C4-2B (cell line): ENCODE data around the gene BOLL.

Source experiments
- ZFX ChIP-seq: fragments of 450-650 bp; IDR thresholded peaks from 2 replicates; pipeline ENCODE4 v1.6.1; 2017
- TF ChIP-seq, protein P1 (sequence below): fragments of 450-650 bp; conservative IDR thresholded peaks from 2 replicates; pipeline ENCODE4 v1.5.1; 2017; ENCODE audit warnings: mild to moderate bottlenecking

- TF ChIP-seq, protein P1, sequence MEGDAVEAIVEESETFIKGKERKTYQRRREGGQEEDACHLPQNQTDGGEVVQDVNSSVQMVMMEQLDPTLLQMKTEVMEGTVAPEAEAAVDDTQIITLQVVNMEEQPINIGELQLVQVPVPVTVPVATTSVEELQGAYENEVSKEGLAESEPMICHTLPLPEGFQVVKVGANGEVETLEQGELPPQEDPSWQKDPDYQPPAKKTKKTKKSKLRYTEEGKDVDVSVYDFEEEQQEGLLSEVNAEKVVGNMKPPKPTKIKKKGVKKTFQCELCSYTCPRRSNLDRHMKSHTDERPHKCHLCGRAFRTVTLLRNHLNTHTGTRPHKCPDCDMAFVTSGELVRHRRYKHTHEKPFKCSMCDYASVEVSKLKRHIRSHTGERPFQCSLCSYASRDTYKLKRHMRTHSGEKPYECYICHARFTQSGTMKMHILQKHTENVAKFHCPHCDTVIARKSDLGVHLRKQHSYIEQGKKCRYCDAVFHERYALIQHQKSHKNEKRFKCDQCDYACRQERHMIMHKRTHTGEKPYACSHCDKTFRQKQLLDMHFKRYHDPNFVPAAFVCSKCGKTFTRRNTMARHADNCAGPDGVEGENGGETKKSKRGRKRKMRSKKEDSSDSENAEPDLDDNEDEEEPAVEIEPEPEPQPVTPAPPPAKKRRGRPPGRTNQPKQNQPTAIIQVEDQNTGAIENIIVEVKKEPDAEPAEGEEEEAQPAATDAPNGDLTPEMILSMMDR, result no peak
- TF ChIP-seq ZFX, result no peak
These were observed 67.3 kb downstream of the BOLL start for GRCh38 chr2:197717863-197718262.
